ENCODE measurements around the gene CELSR2.

DNA sequence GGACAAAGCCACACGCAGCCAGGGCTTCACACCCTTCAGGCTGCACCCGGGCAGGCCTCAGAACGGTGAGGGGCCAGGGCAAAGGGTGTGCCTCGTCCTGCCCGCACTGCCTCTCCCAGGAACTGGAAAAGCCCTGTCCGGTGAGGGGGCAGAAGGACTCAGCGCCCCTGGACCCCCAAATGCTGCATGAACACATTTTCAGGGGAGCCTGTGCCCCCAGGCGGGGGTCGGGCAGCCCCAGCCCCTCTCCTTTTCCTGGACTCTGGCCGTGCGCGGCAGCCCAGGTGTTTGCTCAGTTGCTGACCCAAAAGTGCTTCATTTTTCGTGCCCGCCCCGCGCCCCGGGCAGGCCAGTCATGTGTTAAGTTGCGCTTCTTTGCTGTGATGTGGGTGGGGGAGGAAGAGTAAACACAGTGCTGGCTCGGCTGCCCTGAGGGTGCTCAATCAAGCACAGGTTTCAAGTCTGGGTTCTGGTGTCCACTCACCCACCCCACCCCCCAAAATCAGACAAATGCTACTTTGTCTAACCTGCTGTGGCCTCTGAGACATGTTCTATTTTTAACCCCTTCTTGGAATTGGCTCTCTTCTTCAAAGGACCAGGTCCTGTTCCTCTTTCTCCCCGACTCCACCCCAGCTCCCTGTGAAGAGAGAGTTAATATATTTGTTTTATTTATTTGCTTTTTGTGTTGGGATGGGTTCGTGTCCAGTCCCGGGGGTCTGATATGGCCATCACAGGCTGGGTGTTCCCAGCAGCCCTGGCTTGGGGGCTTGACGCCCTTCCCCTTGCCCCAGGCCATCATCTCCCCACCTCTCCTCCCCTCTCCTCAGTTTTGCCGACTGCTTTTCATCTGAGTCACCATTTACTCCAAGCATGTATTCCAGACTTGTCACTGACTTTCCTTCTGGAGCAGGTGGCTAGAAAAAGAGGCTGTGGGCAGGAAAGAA, 25.5 kb downstream of the CELSR2 start:
- no peak for TF ChIP-seq CTCF (IDR thresholded peaks at IDR 0.05)
- peak; percentile 73 for TF ChIP-seq POLR2A (IDR thresholded peaks at IDR 0.05)

Data from right lobe of liver (tissue), 4 donors.